ENCODE data around the gene CENPH. TPM values are rescaled to one million over a fixed set of nuclear protein-coding genes. Genes with fewer than 3 reads are reported as not detected.
"Not testable (repeated sequence)": the region's sequence is repeated elsewhere in the genome, so short reads cannot be mapped to it uniquely, and the experiment has no call there.

CENPH gene, protein sequence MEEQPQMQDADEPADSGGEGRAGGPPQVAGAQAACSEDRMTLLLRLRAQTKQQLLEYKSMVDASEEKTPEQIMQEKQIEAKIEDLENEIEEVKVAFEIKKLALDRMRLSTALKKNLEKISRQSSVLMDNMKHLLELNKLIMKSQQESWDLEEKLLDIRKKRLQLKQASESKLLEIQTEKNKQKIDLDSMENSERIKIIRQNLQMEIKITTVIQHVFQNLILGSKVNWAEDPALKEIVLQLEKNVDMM
- polyA plus RNA-seq (2012; ENCODE audit: low read depth, missing spikeins): 33.9 TPM

DNA sequence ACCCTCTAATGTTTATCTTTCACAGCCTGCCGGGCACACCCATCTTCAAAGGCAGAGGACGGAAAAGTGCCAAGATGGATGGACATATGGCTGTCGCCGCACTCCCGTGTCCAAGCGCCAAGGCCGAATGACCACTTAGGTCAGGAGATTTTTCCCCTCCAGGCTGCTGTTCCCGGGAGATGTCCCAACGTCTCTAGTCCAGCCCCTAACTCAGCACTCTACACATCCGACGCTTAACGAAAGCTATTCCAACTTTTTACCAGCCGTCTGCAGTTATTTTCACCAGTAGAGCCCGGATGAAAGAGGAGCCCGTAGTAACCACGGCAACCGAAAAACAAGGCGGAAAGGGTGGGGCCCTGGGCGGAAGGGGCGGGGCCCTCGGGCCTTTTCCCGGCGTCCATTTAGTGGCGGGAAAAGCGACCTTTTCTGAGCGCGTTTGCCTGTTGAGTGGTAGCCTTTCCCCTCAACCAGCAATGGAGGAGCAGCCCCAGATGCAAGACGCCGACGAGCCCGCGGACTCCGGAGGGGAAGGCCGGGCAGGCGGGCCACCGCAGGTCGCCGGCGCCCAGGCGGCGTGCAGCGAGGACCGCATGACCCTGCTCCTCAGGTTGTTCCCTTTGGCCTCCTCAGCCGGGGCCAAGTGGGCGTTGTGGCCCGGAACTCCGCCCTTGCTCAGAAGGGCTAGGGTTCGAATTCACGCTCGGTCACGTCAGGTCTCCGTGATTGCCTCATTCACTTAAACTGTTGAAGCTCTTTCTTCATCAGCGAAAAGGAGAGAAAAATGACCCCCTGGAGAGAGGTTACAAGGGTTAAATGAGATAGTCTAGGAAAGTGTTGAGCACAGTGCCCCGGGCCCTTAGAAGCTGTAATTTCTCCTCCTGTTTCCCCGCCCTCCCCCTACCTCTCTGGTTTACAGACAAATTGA, at the start of gene CENPH:
TSS of gene CENPH (plus strand) at position 422 of the 925 bp plus-strand sequence. CDS start at position 474, 52 bp downstream.
- DNase-seq (ENCODE audit: insufficient read length, low spot score): peak; percentile 78
- peak; percentile 95 for FAIRE-seq
- TF ChIP-seq POU2F2 (IDR thresholded peaks at IDR 0.05; ENCODE audit: low read depth, low read length): no peak
- TF ChIP-seq POLR2AphosphoS5 (IDR thresholded peaks at IDR 0.05; ENCODE audit: low read depth, low read length): peak; percentile 65
- peak; percentile 67 for TF ChIP-seq POLR2A (IDR thresholded peaks at IDR 0.05; ENCODE audit: low read depth, low read length)
- TF ChIP-seq PAX5 (IDR thresholded peaks at IDR 0.05; ENCODE audit: insufficient read depth, low read length, severe bottlenecking): no peak

DNA sequence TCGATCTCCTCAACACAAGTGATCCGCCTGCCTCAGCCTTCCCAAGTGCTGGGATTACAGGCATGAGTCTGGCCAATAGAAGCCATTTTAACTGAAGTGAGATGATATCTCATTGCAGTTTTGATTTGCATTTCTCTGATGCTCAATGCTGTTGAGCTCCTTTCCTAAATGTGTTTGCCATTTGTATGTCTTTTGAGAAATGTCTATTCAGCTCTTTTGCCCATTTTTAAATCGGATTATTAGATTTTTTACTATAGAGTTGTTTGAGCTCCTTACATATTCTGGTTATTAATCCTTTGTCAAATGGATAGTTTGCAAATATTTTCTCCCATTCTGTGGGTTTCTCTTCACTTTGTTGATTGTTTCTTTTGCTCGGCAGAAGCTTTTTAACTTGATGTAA, 49.1 kb upstream of the CENPH start:
- not testable (repeated sequence) for FAIRE-seq; DNase-seq (ENCODE audit: insufficient read length, low spot score)

DNA sequence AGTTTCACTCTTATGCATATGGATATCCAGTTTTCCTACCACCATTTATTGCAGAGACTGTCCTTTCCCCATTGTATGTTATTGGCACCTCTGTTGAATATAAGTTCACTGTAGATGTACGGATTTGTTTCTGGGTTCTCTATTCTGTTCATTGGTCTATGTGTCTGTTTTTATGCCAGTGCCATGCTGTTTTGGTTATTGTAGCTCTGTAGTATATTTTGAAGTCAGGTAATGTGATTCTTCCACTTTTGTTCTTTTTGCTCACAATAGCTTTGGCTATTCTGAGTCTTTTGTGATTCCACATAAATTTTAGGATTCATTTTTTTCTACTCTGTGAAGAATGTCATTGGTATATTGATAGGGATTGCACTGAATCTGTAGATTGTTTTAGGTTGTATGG, 48.6 kb upstream of the CENPH start:
- no peak for TF ChIP-seq POLR2AphosphoS5 (IDR thresholded peaks at IDR 0.05; ENCODE audit: low read depth, low read length)
- TF ChIP-seq POU2F2 (IDR thresholded peaks at IDR 0.05; ENCODE audit: low read depth, low read length): no peak
- no peak for TF ChIP-seq SPI1 (IDR thresholded peaks at IDR 0.05; ENCODE audit: low read depth, low read length)
- no peak for TF ChIP-seq PAX5 (IDR thresholded peaks at IDR 0.05; ENCODE audit: insufficient read depth, low read length, severe bottlenecking)
- TF ChIP-seq POLR2A (IDR thresholded peaks at IDR 0.05; ENCODE audit: low read depth, low read length): no peak
- no peak for TF ChIP-seq TAF1 (IDR thresholded peaks at IDR 0.05; ENCODE audit: low read depth, low read length)
- no peak for FAIRE-seq
- DNase-seq (ENCODE audit: insufficient read length, low spot score): no peak

DNA sequence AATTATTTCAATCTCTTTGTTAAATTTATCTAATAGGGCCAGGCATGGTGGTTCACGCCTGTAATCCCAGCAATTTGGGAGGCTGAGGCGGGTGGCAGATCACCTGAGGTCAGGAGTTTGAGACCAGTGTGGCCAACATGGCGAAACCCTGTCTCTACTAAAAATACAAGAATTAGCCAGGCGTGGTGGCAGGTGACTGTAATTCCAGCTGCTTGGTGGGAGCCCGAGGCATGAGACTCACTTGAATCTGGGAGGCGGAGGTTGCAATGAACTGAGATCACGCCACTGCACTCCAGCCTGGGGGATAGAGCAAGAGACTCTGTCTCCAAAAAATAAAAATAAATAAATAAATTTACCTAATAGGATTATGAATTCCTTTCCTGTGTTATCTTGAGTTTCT, 40.8 kb upstream of the CENPH start:
- not testable (repeated sequence) for DNase-seq (ENCODE audit: insufficient read length, low spot score); FAIRE-seq

DNA sequence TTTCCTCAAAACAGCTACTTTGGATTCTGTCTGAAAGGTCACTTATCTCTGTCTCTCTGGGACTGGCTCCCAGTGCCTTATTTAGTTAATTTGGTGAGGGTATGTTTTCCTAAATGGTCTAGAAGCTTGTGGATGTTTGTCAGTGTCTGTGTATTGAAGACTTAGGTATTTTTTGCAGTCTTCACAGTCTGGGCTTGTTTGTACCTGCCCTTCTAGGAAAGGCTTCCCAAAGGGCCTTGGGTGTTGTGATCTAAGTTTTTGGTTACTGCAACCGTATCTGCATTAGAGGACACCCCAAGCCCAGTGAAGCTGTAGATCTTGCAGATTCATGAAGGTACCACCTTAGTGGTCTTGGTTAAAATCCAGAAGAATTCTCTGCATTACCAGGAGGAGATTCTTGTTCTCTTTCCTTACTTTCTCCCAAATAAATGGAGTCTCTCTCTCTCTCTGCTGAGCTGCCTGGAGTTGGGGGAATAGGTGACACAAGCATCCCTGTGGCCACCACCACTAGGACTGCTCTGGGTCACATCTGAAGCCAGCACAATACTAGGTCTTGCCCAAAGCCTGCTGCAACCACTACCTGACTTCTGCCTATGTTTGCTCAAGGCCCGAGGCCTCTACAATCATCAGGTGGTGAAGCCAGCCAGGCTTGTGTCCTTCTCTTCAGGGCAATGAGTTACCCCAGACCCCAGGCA, 40.3 kb upstream of the CENPH start:
- TF ChIP-seq SPI1 (IDR thresholded peaks at IDR 0.05; ENCODE audit: low read depth, low read length) (no peak), POLR2A (IDR thresholded peaks at IDR 0.05; ENCODE audit: low read depth, low read length) (no peak), POLR2AphosphoS5 (IDR thresholded peaks at IDR 0.05; ENCODE audit: low read depth, low read length) (no peak), PAX5 (IDR thresholded peaks at IDR 0.05; ENCODE audit: insufficient read depth, low read length, severe bottlenecking) (no peak), POU2F2 (IDR thresholded peaks at IDR 0.05; ENCODE audit: low read depth, low read length) (no peak), TAF1 (IDR thresholded peaks at IDR 0.05; ENCODE audit: low read depth, low read length) (no peak)
- no peak for DNase-seq (ENCODE audit: insufficient read length, low spot score)
- FAIRE-seq: no peak

DNA sequence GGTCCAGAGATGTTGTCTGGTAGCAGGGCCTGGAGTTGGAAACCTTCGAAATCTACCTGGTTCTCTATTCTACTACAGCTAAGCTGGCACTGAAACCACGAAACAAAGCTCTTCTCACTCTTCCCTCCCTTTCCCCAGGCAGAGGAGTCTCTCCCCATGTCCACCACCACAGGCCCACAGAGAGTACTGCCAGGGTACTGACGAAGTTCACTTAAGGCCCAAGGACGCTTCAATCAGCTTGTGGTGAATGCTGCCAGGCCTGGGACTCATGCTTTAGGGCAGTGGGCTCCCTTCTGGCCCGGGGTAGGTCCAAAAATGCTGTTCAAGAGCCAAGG, 39.7 kb upstream of the CENPH start:
- TF ChIP-seq POU2F2 (IDR thresholded peaks at IDR 0.05; ENCODE audit: low read depth, low read length) (no peak), PAX5 (IDR thresholded peaks at IDR 0.05; ENCODE audit: insufficient read depth, low read length, severe bottlenecking) (no peak), TAF1 (IDR thresholded peaks at IDR 0.05; ENCODE audit: low read depth, low read length) (no peak), SPI1 (IDR thresholded peaks at IDR 0.05; ENCODE audit: low read depth, low read length) (no peak), POLR2A (IDR thresholded peaks at IDR 0.05; ENCODE audit: low read depth, low read length) (no peak), POLR2AphosphoS5 (IDR thresholded peaks at IDR 0.05; ENCODE audit: low read depth, low read length) (no peak)
- FAIRE-seq (no peak), DNase-seq (ENCODE audit: insufficient read length, low spot score) (no peak)

DNA sequence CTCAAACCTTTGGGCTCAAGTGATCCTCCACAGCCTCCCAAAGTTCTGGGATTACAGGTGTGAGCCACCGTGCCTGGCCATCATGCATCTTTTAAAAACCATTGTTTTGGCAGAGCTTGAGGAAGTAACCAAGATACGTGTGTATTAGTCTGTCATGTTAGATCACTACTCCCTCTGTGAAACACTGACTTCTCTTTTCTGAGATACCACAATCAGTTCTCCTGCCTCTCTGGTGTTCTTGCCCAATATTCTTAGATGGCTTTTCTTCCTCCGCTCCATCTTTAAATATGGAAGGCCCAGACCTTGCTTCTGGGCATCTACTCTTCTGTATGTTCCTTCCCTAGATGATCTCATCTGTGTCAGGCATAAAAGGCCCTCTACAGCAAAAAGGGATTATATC, 36.7 kb upstream of the CENPH start:
- DNase-seq (ENCODE audit: insufficient read length, low spot score) (no peak), FAIRE-seq (no peak)

DNA sequence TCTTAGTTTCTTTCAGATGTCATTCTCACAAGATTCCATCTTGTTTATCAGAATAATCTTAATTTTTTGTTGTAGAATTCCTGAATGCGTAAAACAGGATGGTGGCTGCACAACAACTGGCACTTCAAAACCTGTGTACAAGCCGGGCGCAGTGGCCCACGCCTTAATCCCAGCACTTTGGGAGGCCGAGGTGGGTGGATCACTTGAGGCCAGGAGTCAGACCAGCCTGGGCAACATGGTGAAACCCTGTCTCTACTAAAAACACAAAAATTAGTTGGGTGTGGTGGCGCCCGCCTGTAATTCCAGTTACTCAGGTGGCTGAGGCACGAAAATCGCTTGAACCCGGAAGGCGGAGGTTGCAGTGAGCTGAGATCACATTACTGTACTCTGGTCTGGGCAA, 32.9 kb upstream of the CENPH start:
- TF ChIP-seq POU2F2 (IDR thresholded peaks at IDR 0.05; ENCODE audit: low read depth, low read length): no peak
- no peak for TF ChIP-seq POLR2A (IDR thresholded peaks at IDR 0.05; ENCODE audit: low read depth, low read length)
- TF ChIP-seq SPI1 (IDR thresholded peaks at IDR 0.05; ENCODE audit: low read depth, low read length): no peak
- TF ChIP-seq TAF1 (IDR thresholded peaks at IDR 0.05; ENCODE audit: low read depth, low read length): no peak
- no peak for TF ChIP-seq PAX5 (IDR thresholded peaks at IDR 0.05; ENCODE audit: insufficient read depth, low read length, severe bottlenecking)
- TF ChIP-seq POLR2AphosphoS5 (IDR thresholded peaks at IDR 0.05; ENCODE audit: low read depth, low read length): no peak
- FAIRE-seq (no peak), DNase-seq (ENCODE audit: insufficient read length, low spot score) (no peak)

More for the DNA sequence above, 36.7 kb upstream of the CENPH start:
- TF ChIP-seq POLR2AphosphoS5 (IDR thresholded peaks at IDR 0.05; ENCODE audit: low read depth, low read length): no peak
- no peak for TF ChIP-seq POU2F2 (IDR thresholded peaks at IDR 0.05; ENCODE audit: low read depth, low read length)

DNA sequence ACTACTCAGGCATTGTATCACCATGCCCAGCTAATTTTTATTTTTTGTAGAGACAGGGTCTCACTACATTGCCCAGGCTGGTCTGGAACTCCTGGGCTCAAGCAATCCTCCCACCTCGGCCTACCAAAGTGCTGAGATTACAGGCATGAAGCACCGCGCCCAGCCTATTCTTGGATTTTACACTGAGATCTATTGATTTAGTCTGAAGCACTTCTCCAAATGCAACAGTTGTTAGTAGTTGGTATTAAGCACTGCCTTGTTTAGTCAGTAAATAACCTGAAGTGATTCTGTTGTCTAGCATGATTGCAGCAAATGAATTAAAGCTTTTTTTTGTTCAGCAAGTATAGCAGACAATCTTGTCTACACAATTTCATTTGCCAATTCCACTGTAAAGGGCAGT, 31.3 kb upstream of the CENPH start:
- FAIRE-seq: no peak
- TF ChIP-seq POLR2A (IDR thresholded peaks at IDR 0.05; ENCODE audit: low read depth, low read length) (no peak), POLR2AphosphoS5 (IDR thresholded peaks at IDR 0.05; ENCODE audit: low read depth, low read length) (no peak), PAX5 (IDR thresholded peaks at IDR 0.05; ENCODE audit: insufficient read depth, low read length, severe bottlenecking) (no peak), POU2F2 (IDR thresholded peaks at IDR 0.05; ENCODE audit: low read depth, low read length) (no peak), SPI1 (IDR thresholded peaks at IDR 0.05; ENCODE audit: low read depth, low read length) (no peak), TAF1 (IDR thresholded peaks at IDR 0.05; ENCODE audit: low read depth, low read length) (no peak)
- no peak for DNase-seq (ENCODE audit: insufficient read length, low spot score)

DNA sequence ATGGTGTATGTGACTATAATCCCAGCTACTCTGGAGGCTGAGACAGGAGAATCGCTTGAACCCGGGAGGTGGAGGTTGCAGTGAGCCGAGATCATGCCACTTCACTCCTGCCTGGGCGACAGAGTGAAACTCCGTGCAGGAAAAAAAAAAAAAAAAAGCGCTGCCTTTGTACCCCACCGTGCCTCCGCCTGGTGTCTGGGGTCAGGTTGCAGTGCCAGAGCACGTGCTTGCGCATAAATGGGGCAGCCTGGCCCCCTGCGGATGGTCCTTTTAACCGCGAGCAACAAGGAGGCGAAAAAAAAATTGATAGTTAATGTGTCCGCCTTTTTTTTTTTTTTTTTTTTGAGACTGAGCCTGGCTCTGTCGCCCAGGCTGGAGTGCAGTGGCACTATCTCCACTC, 28.7 kb upstream of the CENPH start:
- DNase-seq (ENCODE audit: insufficient read length, low spot score): no peak
- FAIRE-seq: no peak
- TF ChIP-seq TAF1 (IDR thresholded peaks at IDR 0.05; ENCODE audit: low read depth, low read length) (no peak), PAX5 (IDR thresholded peaks at IDR 0.05; ENCODE audit: insufficient read depth, low read length, severe bottlenecking) (no peak)

Data from GM12891 (cell line).